ENCODE results near the gene SMC4.

Gene SMC4

GRCh38 chr3:160471892-160472291, 72.4 kb downstream of the SMC4 start:
- ChIA-PET CTCF (interaction anchor here (1.1 to 1.3 kb wide), 2 partner anchors 13 to 22 kb away, joined by 3 to 4 read pairs; no protein-coding TSS in a partner anchor), POLR2A (no interaction called here)
- peaks cover 0 to 5% (median 0%) of the 10 kb centered on the region in 4 experiments for H3K4me1 ChIP-seq (ENCODE audit: control extremely low read depth in 1 of 4, control insufficient read depth in 4 of 4, insufficient read depth in 4 of 4, low read length in 3 of 4)
- WGBS (ENCODE audit: insufficient coverage): 100% methylated on average over 1 of the region's 2 CpGs
- no peak overlapping the region for H3K27ac ChIP-seq (ENCODE audit: insufficient read depth in 1 of 2, low read depth in 1 of 2, low read length in 2 of 2, poor library complexity in 1 of 2, severe bottlenecking in 2 of 2)
- H3K36me3 ChIP-seq (ENCODE audit: control insufficient read depth in 4 of 4, insufficient read depth in 4 of 4, low read length in 3 of 4): no peaks in the 10 kb centered on the region
- no peak for DNase-seq
- peaks cover 0 to 17% (median 13%) of the 10 kb centered on the region in 5 experiments for H3K9me3 ChIP-seq (ENCODE audit: control extremely low read depth in 1 of 5, control insufficient read depth in 4 of 5, insufficient read depth in 2 of 5, low read depth in 1 of 5, low read length in 4 of 5)
- H3K27me3 ChIP-seq (replicated peaks in 2 of 5; ENCODE audit: control insufficient read depth in 4 of 5, insufficient read depth in 5 of 5, low read length in 4 of 5): no peaks in the 10 kb centered on the region
- H3K4me3 ChIP-seq (ENCODE audit: control insufficient read depth in 1 of 7, extremely low read depth in 1 of 7, insufficient read depth in 4 of 7, low read depth in 2 of 7, low read length in 6 of 7): no peak overlapping the region

DNA sequence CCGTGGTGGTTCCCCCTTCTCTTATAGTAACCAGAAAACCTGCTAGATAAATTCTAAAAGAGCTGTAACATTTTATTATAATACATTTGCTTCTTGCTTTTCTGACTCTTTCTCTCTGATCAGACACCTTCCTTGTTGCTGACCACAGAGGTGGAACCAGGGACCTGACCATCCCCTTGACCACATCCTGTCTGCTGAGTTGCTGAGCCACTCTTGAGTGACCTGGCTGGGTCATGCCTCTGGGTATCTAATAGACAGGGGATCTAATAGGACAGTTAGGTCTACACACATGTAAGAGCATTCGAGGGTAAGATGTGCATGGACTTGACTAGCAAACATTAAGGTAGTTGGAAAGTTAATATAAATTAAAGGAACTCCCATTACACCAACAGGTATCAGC, 72.9 kb downstream of the SMC4 start:
- no peak for DNase-seq
- Histone ChIP-seq H3K27ac (ENCODE audit: insufficient read depth in 1 of 2, low read depth in 1 of 2, low read length in 2 of 2, poor library complexity in 1 of 2, severe bottlenecking in 2 of 2) (no peak overlapping the region), H3K4me1 (ENCODE audit: control extremely low read depth in 1 of 4, control insufficient read depth in 4 of 4, insufficient read depth in 4 of 4, low read length in 3 of 4) (peaks cover 0 to 5% (median 1%) of the 10 kb centered on the region in 4 experiments), H3K4me3 (ENCODE audit: control insufficient read depth in 1 of 7, extremely low read depth in 1 of 7, insufficient read depth in 4 of 7, low read depth in 2 of 7, low read length in 6 of 7) (no peak overlapping the region), H3K36me3 (ENCODE audit: control insufficient read depth in 4 of 4, insufficient read depth in 4 of 4, low read length in 3 of 4) (no peaks in the 10 kb centered on the region), H3K27me3 (replicated peaks in 2 of 5; ENCODE audit: control insufficient read depth in 4 of 5, insufficient read depth in 5 of 5, low read length in 4 of 5) (no peaks in the 10 kb centered on the region), H3K9me3 (ENCODE audit: control extremely low read depth in 1 of 5, control insufficient read depth in 4 of 5, insufficient read depth in 2 of 5, low read depth in 1 of 5, low read length in 4 of 5) (peaks cover 0 to 17% (median 13%) of the 10 kb centered on the region in 5 experiments)
- WGBS (ENCODE audit: insufficient coverage): no CpG with 5 or more reads among the region's 2 CpGs
- POLR2A ChIA-PET: no interaction called here
- CTCF ChIA-PET: interaction anchor here (0.8 to 1.3 kb wide), 3 partner anchors 13 to 22 kb away, joined by 3 to 4 read pairs (median 3); no protein-coding TSS in a partner anchor

DNA sequence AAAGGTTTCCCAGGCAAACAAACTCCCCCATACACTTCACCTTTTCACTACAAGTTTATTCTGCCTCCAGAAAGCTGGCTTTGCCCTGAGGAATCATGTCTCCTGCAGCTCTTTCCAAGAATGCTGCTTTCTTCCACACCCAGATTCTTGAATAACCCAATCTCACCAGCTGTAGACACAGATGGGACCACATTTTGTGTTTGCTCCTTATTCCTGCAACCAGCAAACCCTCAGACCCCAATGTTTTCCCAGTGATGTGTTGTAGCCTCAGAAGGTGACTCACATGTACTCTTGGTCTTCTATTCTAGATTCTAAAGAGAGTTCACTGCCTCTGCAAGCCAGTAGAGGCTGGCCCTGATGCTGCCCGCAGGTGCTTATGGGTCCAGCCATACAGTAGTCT, 73.8 kb downstream of the SMC4 start:
- H3K9me3 ChIP-seq (ENCODE audit: control extremely low read depth in 1 of 5, control insufficient read depth in 4 of 5, insufficient read depth in 2 of 5, low read depth in 1 of 5, low read length in 4 of 5): peaks cover 0 to 17% (median 13%) of the 10 kb centered on the region in 5 experiments
- no peak for DNase-seq
- no peaks in the 10 kb centered on the region for H3K27me3 ChIP-seq (replicated peaks in 2 of 5; ENCODE audit: control insufficient read depth in 4 of 5, insufficient read depth in 5 of 5, low read length in 4 of 5)
- H3K27ac ChIP-seq (ENCODE audit: insufficient read depth in 1 of 2, low read depth in 1 of 2, low read length in 2 of 2, poor library complexity in 1 of 2, severe bottlenecking in 2 of 2): no peak overlapping the region
- 29% methylated on average over 1 of the region's 1 CpG for WGBS (ENCODE audit: insufficient coverage)
- POLR2A ChIA-PET: no interaction called here
- H3K36me3 ChIP-seq (ENCODE audit: control insufficient read depth in 4 of 4, insufficient read depth in 4 of 4, low read length in 3 of 4): no peaks in the 10 kb centered on the region
- peaks cover 0 to 8% (median 2%) of the 10 kb centered on the region in 4 experiments for H3K4me1 ChIP-seq (ENCODE audit: control extremely low read depth in 1 of 4, control insufficient read depth in 4 of 4, insufficient read depth in 4 of 4, low read length in 3 of 4)
- no peak overlapping the region for H3K4me3 ChIP-seq (ENCODE audit: control insufficient read depth in 1 of 7, extremely low read depth in 1 of 7, insufficient read depth in 4 of 7, low read depth in 2 of 7, low read length in 6 of 7)
- CTCF ChIA-PET: interaction anchor here (0.8 to 1.3 kb wide), 2 partner anchors 18 to 23 kb away, joined by 3 to 4 read pairs; no protein-coding TSS in a partner anchor

- peaks cover 0 to 8% (median 2%) of the 10 kb centered on the region in 4 experiments for H3K4me1 ChIP-seq (ENCODE audit: control extremely low read depth in 1 of 4, control insufficient read depth in 4 of 4, insufficient read depth in 4 of 4, low read length in 3 of 4)
- no peaks in the 10 kb centered on the region for H3K36me3 ChIP-seq (ENCODE audit: control insufficient read depth in 4 of 4, insufficient read depth in 4 of 4, low read length in 3 of 4)
- ChIA-PET POLR2A (no interaction called here), CTCF (no interaction called here)
- no peak overlapping the region for H3K27ac ChIP-seq (ENCODE audit: insufficient read depth in 1 of 2, low read depth in 1 of 2, low read length in 2 of 2, poor library complexity in 1 of 2, severe bottlenecking in 2 of 2)
- peaks cover 0 to 17% (median 13%) of the 10 kb centered on the region in 5 experiments for H3K9me3 ChIP-seq (ENCODE audit: control extremely low read depth in 1 of 5, control insufficient read depth in 4 of 5, insufficient read depth in 2 of 5, low read depth in 1 of 5, low read length in 4 of 5)
- H3K4me3 ChIP-seq (ENCODE audit: control insufficient read depth in 1 of 7, extremely low read depth in 1 of 7, insufficient read depth in 4 of 7, low read depth in 2 of 7, low read length in 6 of 7): no peak overlapping the region
- DNase-seq: no peak
- H3K27me3 ChIP-seq (replicated peaks in 2 of 5; ENCODE audit: control insufficient read depth in 4 of 5, insufficient read depth in 5 of 5, low read length in 4 of 5): no peaks in the 10 kb centered on the region
- WGBS (ENCODE audit: insufficient coverage): 100% methylated on average over 1 of the region's 1 CpG
Measured at GRCh38 chr3:160473978-160474377, 74.5 kb downstream of the SMC4 start.

GRCh38 chr3:160474416-160474838, 75.0 kb downstream of the SMC4 start:
- Histone ChIP-seq H3K27me3 (replicated peaks in 2 of 5; ENCODE audit: control insufficient read depth in 4 of 5, insufficient read depth in 5 of 5, low read length in 4 of 5) (no peaks in the 10 kb centered on the region), H3K4me3 (ENCODE audit: control insufficient read depth in 1 of 7, extremely low read depth in 1 of 7, insufficient read depth in 4 of 7, low read depth in 2 of 7, low read length in 6 of 7) (no peak overlapping the region), H3K36me3 (ENCODE audit: control insufficient read depth in 4 of 4, insufficient read depth in 4 of 4, low read length in 3 of 4) (no peaks in the 10 kb centered on the region), H3K4me1 (ENCODE audit: control extremely low read depth in 1 of 4, control insufficient read depth in 4 of 4, insufficient read depth in 4 of 4, low read length in 3 of 4) (peaks cover 0 to 8% (median 2%) of the 10 kb centered on the region in 4 experiments), H3K9me3 (ENCODE audit: control extremely low read depth in 1 of 5, control insufficient read depth in 4 of 5, insufficient read depth in 2 of 5, low read depth in 1 of 5, low read length in 4 of 5) (peaks cover 0 to 17% (median 13%) of the 10 kb centered on the region in 5 experiments), H3K27ac (ENCODE audit: insufficient read depth in 1 of 2, low read depth in 1 of 2, low read length in 2 of 2, poor library complexity in 1 of 2, severe bottlenecking in 2 of 2) (no peak overlapping the region)
- DNase-seq: no peak
- POLR2A ChIA-PET: no interaction called here
- CTCF ChIA-PET: interaction anchor here (0.7 kb wide), 1 partner anchor 10 kb away, joined by 3 read pairs; no protein-coding TSS in a partner anchor

GRCh38 chr3:160475153-160475552, 75.7 kb downstream of the SMC4 start:
- no peak for DNase-seq
- H3K9me3 ChIP-seq (ENCODE audit: control extremely low read depth in 1 of 5, control insufficient read depth in 4 of 5, insufficient read depth in 2 of 5, low read depth in 1 of 5, low read length in 4 of 5): peaks cover 0 to 15% (median 11%) of the 10 kb centered on the region in 5 experiments
- H3K4me1 ChIP-seq (ENCODE audit: control extremely low read depth in 1 of 4, control insufficient read depth in 4 of 4, insufficient read depth in 4 of 4, low read length in 3 of 4): peaks cover 0 to 8% (median 2%) of the 10 kb centered on the region in 4 experiments
- 40% methylated on average over 2 of the region's 2 CpGs for WGBS (ENCODE audit: insufficient coverage)
- H3K27me3 ChIP-seq (replicated peaks in 2 of 5; ENCODE audit: control insufficient read depth in 4 of 5, insufficient read depth in 5 of 5, low read length in 4 of 5): no peaks in the 10 kb centered on the region
- ChIA-PET POLR2A (no interaction called here), CTCF (interaction anchor here (0.7 kb wide), 1 partner anchor 9 kb away, joined by 3 read pairs; no protein-coding TSS in a partner anchor)
- no peak overlapping the region for H3K27ac ChIP-seq (ENCODE audit: insufficient read depth in 1 of 2, low read depth in 1 of 2, low read length in 2 of 2, poor library complexity in 1 of 2, severe bottlenecking in 2 of 2)
- no peaks in the 10 kb centered on the region for H3K36me3 ChIP-seq (ENCODE audit: control insufficient read depth in 4 of 4, insufficient read depth in 4 of 4, low read length in 3 of 4)
- no peak overlapping the region for H3K4me3 ChIP-seq (ENCODE audit: control insufficient read depth in 1 of 7, extremely low read depth in 1 of 7, insufficient read depth in 4 of 7, low read depth in 2 of 7, low read length in 6 of 7)

DNA sequence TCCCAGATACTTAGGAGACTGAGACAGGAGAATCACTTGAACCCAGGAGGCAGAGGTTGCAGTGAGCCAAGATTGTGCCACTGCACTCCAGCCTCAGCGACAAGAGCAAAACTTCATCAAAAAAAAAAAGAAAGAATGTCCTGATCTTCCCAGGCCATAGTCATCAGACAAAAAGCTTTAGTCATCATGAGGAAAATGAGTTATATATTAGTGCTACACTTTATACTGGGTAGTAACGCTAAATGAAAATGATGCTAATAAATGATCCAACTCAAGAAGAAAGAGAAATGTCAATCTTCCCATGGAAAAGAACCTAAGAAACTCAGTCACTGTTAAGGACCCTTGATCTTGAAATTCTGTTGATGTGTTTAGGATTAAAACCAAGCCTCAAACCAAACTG, 76.4 kb downstream of the SMC4 start:
- peaks cover 0 to 8% (median 2%) of the 10 kb centered on the region in 4 experiments for H3K4me1 ChIP-seq (ENCODE audit: control extremely low read depth in 1 of 4, control insufficient read depth in 4 of 4, insufficient read depth in 4 of 4, low read length in 3 of 4)
- 100% methylated on average over 1 of the region's 2 CpGs for WGBS (ENCODE audit: insufficient coverage)
- POLR2A ChIA-PET: no interaction called here
- CTCF ChIA-PET: no interaction called here
- peaks cover 0 to 8% (median 5%) of the 10 kb centered on the region in 5 experiments for H3K9me3 ChIP-seq (ENCODE audit: control extremely low read depth in 1 of 5, control insufficient read depth in 4 of 5, insufficient read depth in 2 of 5, low read depth in 1 of 5, low read length in 4 of 5)
- H3K4me3 ChIP-seq (ENCODE audit: control insufficient read depth in 1 of 7, extremely low read depth in 1 of 7, insufficient read depth in 4 of 7, low read depth in 2 of 7, low read length in 6 of 7): no peak overlapping the region
- DNase-seq: no peak
- no peaks in the 10 kb centered on the region for H3K36me3 ChIP-seq (ENCODE audit: control insufficient read depth in 4 of 4, insufficient read depth in 4 of 4, low read length in 3 of 4)
- no peak overlapping the region for H3K27ac ChIP-seq (ENCODE audit: insufficient read depth in 1 of 2, low read depth in 1 of 2, low read length in 2 of 2, poor library complexity in 1 of 2, severe bottlenecking in 2 of 2)
- H3K27me3 ChIP-seq (replicated peaks in 2 of 5; ENCODE audit: control insufficient read depth in 4 of 5, insufficient read depth in 5 of 5, low read length in 4 of 5): no peaks in the 10 kb centered on the region

All from common myeloid progenitor, CD34-positive (primary cell).